ENCODE measurements around the gene HP.

HP gene

DNA sequence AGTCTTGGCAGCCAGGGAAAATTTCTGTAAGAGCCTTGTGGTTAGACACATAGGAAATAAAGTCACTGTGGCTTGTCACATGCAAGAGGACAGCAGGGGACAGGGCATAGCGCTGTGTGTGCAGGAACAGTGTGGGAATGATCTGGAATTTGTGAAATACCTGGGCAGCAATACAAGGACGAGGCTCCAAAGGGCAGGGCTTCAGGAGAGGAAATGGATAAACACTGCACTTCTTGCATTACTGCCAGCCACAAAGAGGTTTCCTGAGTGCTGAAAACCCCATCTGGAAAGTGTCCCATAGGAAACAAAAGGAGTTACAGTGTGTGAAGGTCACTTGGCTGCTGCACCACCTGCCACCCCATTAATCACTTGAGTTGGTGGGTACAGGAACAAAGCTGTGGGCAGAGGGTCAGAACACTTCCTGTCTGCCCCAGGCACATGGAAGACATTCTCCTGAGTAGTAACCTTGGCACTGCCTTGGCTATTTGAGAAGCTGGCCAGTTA, 12.1 kb upstream of the HP start:
- no peak overlapping the region for H3K27ac ChIP-seq
- ChIA-PET CTCF (no interaction called here), POLR2A (ENCODE audit: low non-redundant PET) (no interaction called here)
- TF ChIP-seq, protein P1, sequence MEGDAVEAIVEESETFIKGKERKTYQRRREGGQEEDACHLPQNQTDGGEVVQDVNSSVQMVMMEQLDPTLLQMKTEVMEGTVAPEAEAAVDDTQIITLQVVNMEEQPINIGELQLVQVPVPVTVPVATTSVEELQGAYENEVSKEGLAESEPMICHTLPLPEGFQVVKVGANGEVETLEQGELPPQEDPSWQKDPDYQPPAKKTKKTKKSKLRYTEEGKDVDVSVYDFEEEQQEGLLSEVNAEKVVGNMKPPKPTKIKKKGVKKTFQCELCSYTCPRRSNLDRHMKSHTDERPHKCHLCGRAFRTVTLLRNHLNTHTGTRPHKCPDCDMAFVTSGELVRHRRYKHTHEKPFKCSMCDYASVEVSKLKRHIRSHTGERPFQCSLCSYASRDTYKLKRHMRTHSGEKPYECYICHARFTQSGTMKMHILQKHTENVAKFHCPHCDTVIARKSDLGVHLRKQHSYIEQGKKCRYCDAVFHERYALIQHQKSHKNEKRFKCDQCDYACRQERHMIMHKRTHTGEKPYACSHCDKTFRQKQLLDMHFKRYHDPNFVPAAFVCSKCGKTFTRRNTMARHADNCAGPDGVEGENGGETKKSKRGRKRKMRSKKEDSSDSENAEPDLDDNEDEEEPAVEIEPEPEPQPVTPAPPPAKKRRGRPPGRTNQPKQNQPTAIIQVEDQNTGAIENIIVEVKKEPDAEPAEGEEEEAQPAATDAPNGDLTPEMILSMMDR (conservative IDR thresholded peaks at IDR 0.05; ENCODE audit: low read depth), result no peak
- DNase-seq (ENCODE audit: low spot score), result no peak

DNA sequence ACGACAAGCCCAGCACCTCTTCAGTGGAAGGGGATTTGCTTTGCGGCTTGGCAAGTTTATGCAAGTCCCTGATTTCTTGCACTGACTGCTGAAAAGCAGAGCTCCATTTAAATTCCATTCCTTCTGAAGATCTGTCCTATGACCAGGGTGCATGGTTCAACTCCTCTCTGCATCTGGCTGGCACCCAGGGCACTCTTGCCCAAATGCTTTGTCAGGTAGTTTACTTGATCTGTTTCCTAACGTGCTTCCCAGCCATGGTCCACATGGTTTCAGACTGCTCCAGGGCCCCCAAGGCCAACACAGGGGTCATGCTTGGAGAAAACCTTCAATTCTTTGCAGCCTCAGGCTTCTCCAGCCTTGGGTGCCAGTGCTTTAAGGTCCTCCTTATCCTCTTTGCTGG, 11.2 kb upstream of the HP start:
- TF ChIP-seq, protein P1 (conservative IDR thresholded peaks at IDR 0.05; ENCODE audit: low read depth), result no peak
- ChIA-PET POLR2A (ENCODE audit: low non-redundant PET) (no interaction called here), CTCF (no interaction called here)
- H3K27ac ChIP-seq, result no peak overlapping the region
- no peak for DNase-seq (ENCODE audit: low spot score)

DNA sequence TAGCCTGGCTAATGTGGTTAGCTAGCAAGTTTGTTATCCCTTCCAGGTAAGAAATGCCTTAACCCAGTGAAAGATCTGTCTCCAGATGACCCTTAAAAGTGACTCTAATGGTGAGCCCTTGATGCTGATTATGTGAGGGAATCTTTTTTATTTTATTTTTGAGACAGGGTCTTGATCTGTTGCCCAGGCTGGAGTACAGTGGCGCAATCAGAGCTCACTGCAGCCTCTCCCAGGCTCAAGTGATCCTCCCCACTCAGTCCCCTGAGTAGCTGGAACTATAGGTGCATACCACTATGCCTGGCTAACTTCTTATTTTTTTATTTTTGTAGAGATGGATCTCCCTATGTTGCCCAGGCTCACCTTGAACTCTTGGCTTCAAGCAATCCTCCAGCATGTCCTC, 10.8 kb upstream of the HP start:
- ChIA-PET POLR2A (ENCODE audit: low non-redundant PET) (no interaction called here), CTCF (no interaction called here)
- TF ChIP-seq, protein P1 (conservative IDR thresholded peaks at IDR 0.05; ENCODE audit: low read depth), result no peak
- H3K27ac ChIP-seq, result no peak overlapping the region
- no peak for DNase-seq (ENCODE audit: low spot score)

DNA sequence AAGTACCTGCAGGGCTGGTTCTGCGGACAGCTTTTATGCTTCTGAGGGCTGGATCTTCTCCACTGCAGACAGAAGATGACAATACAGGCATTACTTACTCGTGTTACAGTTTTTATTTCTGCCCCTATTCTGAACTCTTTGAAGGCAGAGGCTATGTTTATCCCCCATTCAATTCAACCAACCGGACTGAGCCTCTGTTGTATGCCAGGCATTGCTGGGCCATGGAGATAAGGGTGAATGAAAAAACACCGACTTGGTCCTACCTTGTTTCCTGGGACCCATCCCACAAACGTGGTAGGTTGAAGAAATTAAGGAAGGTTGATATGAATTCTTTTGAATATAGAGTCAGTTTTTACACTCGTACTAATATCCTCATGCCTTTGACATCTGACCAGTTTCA, 10.0 kb upstream of the HP start:
- ChIA-PET CTCF (no interaction called here), POLR2A (ENCODE audit: low non-redundant PET) (no interaction called here)
- DNase-seq (ENCODE audit: low spot score), result no peak
- TF ChIP-seq, protein P1 (conservative IDR thresholded peaks at IDR 0.05; ENCODE audit: low read depth), result no peak
- H3K27ac ChIP-seq, result no peak overlapping the region

DNA sequence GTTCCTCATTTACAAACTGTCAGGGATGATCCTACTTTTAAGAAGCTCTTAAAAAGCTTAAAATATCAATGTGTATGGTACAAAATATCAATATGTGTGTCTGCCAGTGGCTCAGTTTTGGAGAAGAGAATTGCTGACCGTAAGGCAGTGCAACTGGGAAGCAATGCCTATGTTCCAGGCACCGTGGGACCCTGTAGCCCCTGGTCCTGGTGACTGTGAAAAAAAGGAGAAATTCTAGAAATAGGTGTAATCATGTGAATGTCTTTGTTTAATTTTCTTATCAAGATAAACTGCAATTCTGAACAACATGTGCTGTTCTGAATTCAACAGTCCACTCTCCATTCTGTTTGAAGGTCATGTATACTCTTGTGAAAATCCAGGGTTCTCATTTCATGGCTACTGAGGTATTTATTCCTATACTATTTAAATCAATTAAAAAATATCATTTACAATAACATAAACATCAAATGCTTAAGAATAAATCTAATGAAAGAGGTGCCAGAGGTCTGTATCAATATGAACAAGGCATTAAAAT, 9.4 kb upstream of the HP start:
- TF ChIP-seq, protein P1 (conservative IDR thresholded peaks at IDR 0.05; ENCODE audit: low read depth), result no peak
- CTCF ChIA-PET, result no interaction called here
- POLR2A ChIA-PET (ENCODE audit: low non-redundant PET), result no interaction called here
- DNase-seq (ENCODE audit: low spot score), result no peak
- no peak overlapping the region for H3K27ac ChIP-seq

DNA sequence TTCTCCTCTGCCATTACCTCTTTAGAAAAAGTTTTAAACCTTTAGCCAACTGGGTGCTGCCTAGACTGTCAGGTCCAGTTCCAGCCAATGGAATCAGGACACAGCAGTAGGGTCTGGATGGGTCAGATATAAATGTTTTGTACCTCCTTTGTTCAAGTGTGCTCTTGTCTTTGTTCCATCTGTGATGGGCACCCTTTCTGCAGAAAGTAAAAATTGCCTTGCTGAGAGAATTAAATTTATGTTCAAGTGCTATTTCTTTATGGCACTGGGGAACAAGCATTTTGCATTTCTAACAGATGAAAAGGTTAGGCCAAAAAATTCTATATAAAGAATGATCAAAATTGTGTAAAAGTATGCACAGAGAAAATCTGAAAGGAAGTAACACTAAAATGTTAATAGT, 5.2 kb upstream of the HP start:
- ChIA-PET CTCF (no interaction called here), POLR2A (ENCODE audit: low non-redundant PET) (no interaction called here)
- DNase-seq (ENCODE audit: low spot score), result no peak
- H3K27ac ChIP-seq, result no peak overlapping the region
- TF ChIP-seq, protein P1 (conservative IDR thresholded peaks at IDR 0.05; ENCODE audit: low read depth), result no peak
